Measurements from ENCODE around the gene PLA2G6. TPM values are rescaled to one million over a fixed set of nuclear protein-coding genes. Genes with fewer than 3 reads are reported as not detected.

The PLA2G6 gene, protein sequence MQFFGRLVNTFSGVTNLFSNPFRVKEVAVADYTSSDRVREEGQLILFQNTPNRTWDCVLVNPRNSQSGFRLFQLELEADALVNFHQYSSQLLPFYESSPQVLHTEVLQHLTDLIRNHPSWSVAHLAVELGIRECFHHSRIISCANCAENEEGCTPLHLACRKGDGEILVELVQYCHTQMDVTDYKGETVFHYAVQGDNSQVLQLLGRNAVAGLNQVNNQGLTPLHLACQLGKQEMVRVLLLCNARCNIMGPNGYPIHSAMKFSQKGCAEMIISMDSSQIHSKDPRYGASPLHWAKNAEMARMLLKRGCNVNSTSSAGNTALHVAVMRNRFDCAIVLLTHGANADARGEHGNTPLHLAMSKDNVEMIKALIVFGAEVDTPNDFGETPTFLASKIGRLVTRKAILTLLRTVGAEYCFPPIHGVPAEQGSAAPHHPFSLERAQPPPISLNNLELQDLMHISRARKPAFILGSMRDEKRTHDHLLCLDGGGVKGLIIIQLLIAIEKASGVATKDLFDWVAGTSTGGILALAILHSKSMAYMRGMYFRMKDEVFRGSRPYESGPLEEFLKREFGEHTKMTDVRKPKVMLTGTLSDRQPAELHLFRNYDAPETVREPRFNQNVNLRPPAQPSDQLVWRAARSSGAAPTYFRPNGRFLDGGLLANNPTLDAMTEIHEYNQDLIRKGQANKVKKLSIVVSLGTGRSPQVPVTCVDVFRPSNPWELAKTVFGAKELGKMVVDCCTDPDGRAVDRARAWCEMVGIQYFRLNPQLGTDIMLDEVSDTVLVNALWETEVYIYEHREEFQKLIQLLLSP
- total RNA-seq: 10 to 100 TPM; 54.0 to 57.3 TPM

GRCh38 chr22:38181453-38182200, at the start of gene PLA2G6:
Gene PLA2G6 (minus strand): TSS chr22:38181830. CDS start chr22:38169426, 12,404 bp downstream.
- DNase-seq (peak; percentile 99), ATAC-seq (peak; percentile 92)
- Mint-ChIP-seq H3K9me3 (ENCODE audit: low read depth) (no peaks in the 10 kb centered on the region), H3K36me3 (ENCODE audit: low read depth) (peaks cover 7% of the 10 kb centered on the region), H3K4me1 (peaks cover 32% of the 10 kb centered on the region), H3K27ac (peak within 1 kb of the TSS; percentile 98), H3K4me3 (peak within 1 kb of the TSS; percentile 96), H3K27me3 (no peaks in the 10 kb centered on the region)
- intact Hi-C loops (cut with DNase I, micrococcal nuclease): loop anchor here in 1 of 2 experiments (1.0 to 2.0 kb wide), 13 partner anchors 20 to 573 kb away; partner anchors contain the start of genes ANKRD54, C22orf23, CSNK1E and DDX17
- ChIA-PET POLR2A (interaction anchor here (0.6 to 1.0 kb wide), 2 partner anchors 12 to 20 kb away, joined by 3 to 10 read pairs; partner anchors contain the start of gene MAFF), CTCF (interaction anchor here (0.5 to 1.3 kb wide), 6 partner anchors 8 to 291 kb away, joined by 3 read pairs; no protein-coding TSS in a partner anchor)

GRCh38 chr22:38230916-38231315, 49.3 kb upstream of the PLA2G6 start:
- intact Hi-C loops (cut with DNase I, micrococcal nuclease): loop anchor here (1.0 to 2.0 kb wide), 4 partner anchors 117 to 179 kb away; no protein-coding TSS in a partner anchor
- DNase-seq: no peak
- Mint-ChIP-seq H3K36me3 (ENCODE audit: low read depth) (peaks cover 4% of the 10 kb centered on the region), H3K27ac (no peak overlapping the region), H3K9me3 (ENCODE audit: low read depth) (no peaks in the 10 kb centered on the region), H3K27me3 (no peaks in the 10 kb centered on the region), H3K4me1 (no peaks in the 10 kb centered on the region), H3K4me3 (no peak overlapping the region)
- CTCF ChIA-PET: interaction anchor here (1.1 to 3.1 kb wide), 4 partner anchors 116 to 179 kb away, joined by 3 to 9 read pairs (median 6); no protein-coding TSS in a partner anchor
- POLR2A ChIA-PET: no interaction called here
- ATAC-seq: no peak

DNA sequence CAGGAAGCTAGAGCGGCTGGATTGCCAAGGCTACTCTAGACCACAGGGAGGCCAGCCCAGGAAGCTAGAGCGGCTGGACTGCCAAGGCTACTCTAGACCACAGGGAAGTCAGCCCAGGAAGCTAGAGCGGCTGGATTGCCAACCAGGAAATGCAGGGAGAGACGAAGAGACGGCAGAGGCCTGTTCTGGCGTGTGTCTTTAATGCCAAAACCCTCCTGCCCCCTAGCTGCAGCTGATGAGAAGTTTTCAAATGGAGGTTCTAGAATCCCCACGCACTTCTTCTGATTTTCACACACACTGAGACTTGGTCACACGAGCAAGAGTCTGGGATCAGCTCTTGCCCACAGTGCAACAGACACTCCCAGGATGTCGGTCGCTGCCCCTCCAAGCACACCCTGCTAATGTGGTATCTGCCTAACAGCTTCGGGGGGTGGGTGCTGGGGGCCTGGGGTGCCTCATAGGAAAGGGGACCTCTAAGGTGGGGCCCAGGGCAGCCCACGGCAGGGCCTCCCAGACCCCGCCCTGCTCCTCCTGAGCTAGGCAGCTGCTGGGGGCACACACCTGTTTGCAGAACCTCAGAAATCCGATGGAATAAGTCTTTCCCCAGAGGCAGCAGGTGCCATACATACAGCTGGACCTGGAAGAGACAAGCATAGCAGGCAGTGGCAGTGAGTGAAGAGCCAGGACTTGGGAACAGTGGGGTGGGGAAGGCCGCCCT, 48.6 kb upstream of the PLA2G6 start:
- ChIA-PET POLR2A (no interaction called here), CTCF (interaction anchor here (0.5 to 3.1 kb wide), 9 partner anchors 20 to 773 kb away, joined by 3 to 9 read pairs (median 3); no protein-coding TSS in a partner anchor)
- Mint-ChIP-seq H3K9me3 (ENCODE audit: low read depth) (no peaks in the 10 kb centered on the region), H3K36me3 (ENCODE audit: low read depth) (peaks cover 4% of the 10 kb centered on the region), H3K4me3 (no peak overlapping the region), H3K4me1 (no peaks in the 10 kb centered on the region), H3K27me3 (no peaks in the 10 kb centered on the region), H3K27ac (no peak overlapping the region)
- DNase-seq (peak; percentile 58), ATAC-seq (peak; percentile 69)
- intact Hi-C loops (cut with DNase I, micrococcal nuclease): loop anchor here (1.0 to 2.0 kb wide), 4 partner anchors 116 to 178 kb away; no protein-coding TSS in a partner anchor

DNA sequence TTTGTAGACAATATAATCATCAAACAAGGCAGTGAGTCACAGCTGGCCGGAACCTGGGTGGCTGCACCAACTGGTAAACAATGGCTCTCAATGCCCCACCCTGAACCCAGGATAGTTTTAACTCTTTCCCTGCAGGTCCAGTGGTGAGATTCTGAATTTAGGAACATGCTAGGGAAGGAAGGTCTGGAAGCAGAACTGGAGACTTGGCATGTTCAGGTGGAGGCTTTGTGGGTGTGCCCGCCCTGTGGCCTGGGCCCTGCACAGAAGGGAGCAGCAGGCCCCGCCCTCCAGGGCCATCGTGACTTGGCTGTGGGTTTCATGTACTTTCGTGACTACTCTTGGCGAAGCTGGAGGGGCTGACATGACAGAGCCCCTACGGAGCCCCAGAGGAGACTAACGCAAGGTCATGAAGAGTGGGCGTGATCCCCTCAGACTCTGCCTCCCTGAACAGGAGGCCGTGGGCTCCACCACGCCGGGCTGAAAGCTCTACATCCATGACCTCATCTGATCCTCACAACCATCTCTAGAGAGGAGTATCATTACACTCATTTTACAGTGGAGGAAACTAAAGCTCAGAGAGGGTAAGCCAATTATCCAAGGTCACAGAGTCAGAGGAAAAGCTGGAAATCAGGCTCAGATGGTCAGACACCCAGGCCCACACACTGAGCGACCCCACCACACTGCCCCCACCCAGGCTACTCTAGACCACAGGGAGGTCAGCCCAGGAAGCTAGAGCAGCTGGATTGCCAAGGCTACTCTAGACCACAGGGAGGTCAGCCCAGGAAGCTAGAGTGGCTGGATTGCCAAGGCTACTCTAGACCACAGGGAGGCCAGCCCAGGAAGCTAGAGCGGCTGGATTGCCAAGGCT, 47.5 kb upstream of the PLA2G6 start:
- no peaks in the 10 kb centered on the region for H3K9me3 Mint-ChIP-seq (ENCODE audit: low read depth)
- no peak overlapping the region for H3K4me3 Mint-ChIP-seq
- ChIA-PET POLR2A (no interaction called here), CTCF (interaction anchor here (0.6 to 3.1 kb wide), 5 partner anchors 114 to 598 kb away, joined by 3 to 8 read pairs (median 3); no protein-coding TSS in a partner anchor)
- no peak overlapping the region for H3K27ac Mint-ChIP-seq
- H3K36me3 Mint-ChIP-seq (ENCODE audit: low read depth): peaks cover 4% of the 10 kb centered on the region
- H3K4me1 Mint-ChIP-seq: no peaks in the 10 kb centered on the region
- H3K27me3 Mint-ChIP-seq: no peaks in the 10 kb centered on the region
- intact Hi-C loops (cut with DNase I, micrococcal nuclease): no loop called here
- ATAC-seq (peak; percentile 30), DNase-seq (no peak)

GRCh38 chr22:38228326-38228872, 46.8 kb upstream of the PLA2G6 start:
- Mint-ChIP-seq H3K27me3 (no peaks in the 10 kb centered on the region), H3K4me1 (no peaks in the 10 kb centered on the region), H3K36me3 (ENCODE audit: low read depth) (peaks cover 4% of the 10 kb centered on the region), H3K27ac (no peak overlapping the region), H3K9me3 (ENCODE audit: low read depth) (no peaks in the 10 kb centered on the region), H3K4me3 (no peak overlapping the region)
- intact Hi-C loops (cut with DNase I, micrococcal nuclease): no loop called here
- ATAC-seq: no peak
- ChIA-PET POLR2A (no interaction called here), CTCF (interaction anchor here (0.7 to 3.1 kb wide), 4 partner anchors 114 to 597 kb away, joined by 3 to 8 read pairs (median 4); no protein-coding TSS in a partner anchor)
- no peak for DNase-seq

GRCh38 chr22:38226853-38227649, 45.4 kb upstream of the PLA2G6 start:
- intact Hi-C loops (cut with DNase I, micrococcal nuclease): no loop called here
- Mint-ChIP-seq H3K27me3 (no peaks in the 10 kb centered on the region), H3K4me1 (no peaks in the 10 kb centered on the region), H3K4me3 (no peak overlapping the region), H3K9me3 (ENCODE audit: low read depth) (no peaks in the 10 kb centered on the region), H3K27ac (no peak overlapping the region), H3K36me3 (ENCODE audit: low read depth) (peaks cover 4% of the 10 kb centered on the region)
- ChIA-PET POLR2A (no interaction called here), CTCF (no interaction called here)
- DNase-seq (no peak), ATAC-seq (no peak)

DNA sequence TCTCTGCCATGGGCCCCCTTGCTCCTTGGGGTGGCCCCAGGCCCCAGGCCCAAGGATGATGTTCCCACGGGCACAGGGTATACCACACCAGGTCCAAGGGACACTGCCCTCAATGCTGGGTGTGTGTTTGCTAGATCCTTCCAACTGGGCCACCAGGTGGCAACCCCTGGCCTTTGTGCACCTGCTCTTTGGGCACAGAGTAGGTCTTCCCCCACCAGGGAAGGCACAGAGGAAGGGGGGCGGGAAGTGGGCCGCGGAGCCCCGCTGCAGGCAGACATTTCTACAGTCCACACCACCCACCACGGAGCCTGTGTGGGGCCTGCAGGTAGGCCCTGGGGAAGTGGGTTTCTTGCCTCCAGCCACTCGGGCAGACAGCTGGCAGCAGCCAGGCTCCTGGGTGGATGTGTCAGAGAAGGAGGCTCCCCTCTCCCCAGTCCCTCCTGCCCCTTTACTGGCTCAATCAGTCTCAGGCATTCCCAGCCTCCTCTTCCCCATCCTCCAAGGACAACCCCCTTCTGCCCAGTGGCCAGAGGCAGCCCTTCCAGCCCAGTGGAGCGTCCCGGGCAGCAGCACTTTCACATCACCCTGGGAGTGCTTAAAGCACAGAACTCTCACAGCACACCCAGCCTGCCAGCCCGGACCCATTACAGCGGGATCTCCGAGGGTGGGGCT, 41.8 kb upstream of the PLA2G6 start:
- H3K4me3 Mint-ChIP-seq: no peak overlapping the region
- intact Hi-C loops (cut with DNase I, micrococcal nuclease): no loop called here
- ATAC-seq: no peak
- CTCF ChIA-PET: no interaction called here
- no peaks in the 10 kb centered on the region for H3K36me3 Mint-ChIP-seq (ENCODE audit: low read depth)
- no peaks in the 10 kb centered on the region for H3K9me3 Mint-ChIP-seq (ENCODE audit: low read depth)
- H3K27ac Mint-ChIP-seq: no peak overlapping the region
- H3K27me3 Mint-ChIP-seq: no peaks in the 10 kb centered on the region
- DNase-seq: no peak
- peaks cover 12% of the 10 kb centered on the region for H3K4me1 Mint-ChIP-seq
- POLR2A ChIA-PET: no interaction called here

DNA sequence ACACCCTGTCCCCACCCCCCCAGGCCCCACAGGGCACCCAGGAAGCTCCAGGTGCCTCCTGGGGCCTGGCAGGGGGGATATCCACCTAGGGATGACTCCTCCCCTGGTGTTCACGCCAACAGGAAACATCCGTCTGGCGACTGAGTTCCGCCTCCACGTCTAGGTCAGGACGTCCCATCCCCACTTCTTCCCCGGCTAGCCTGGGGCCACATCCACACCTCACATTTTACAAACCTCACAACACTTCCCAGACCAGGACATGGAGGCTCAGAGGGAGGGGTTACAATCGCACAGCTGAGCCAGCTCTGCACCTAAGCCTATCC, 41.1 kb upstream of the PLA2G6 start:
- ChIA-PET POLR2A (no interaction called here), CTCF (no interaction called here)
- H3K9me3 Mint-ChIP-seq (ENCODE audit: low read depth): no peaks in the 10 kb centered on the region
- H3K27me3 Mint-ChIP-seq: no peaks in the 10 kb centered on the region
- no peak overlapping the region for H3K27ac Mint-ChIP-seq
- no peak for ATAC-seq
- DNase-seq: no peak
- H3K4me3 Mint-ChIP-seq: no peak overlapping the region
- H3K4me1 Mint-ChIP-seq: peaks cover 18% of the 10 kb centered on the region
- intact Hi-C loops (cut with DNase I, micrococcal nuclease): no loop called here
- no peaks in the 10 kb centered on the region for H3K36me3 Mint-ChIP-seq (ENCODE audit: low read depth)
